ENCODE results near the gene KRT31. TPM values are rescaled to one million over a fixed set of nuclear protein-coding genes. Genes with fewer than 3 reads are reported as not detected.
"Not testable (repeated sequence)": the region's sequence is repeated elsewhere in the genome, so short reads cannot be mapped to it uniquely, and the experiment has no call there.

The KRT31 gene
- polyA plus RNA-seq, 10 donors = 3.3 to 6.5 (median 4.7) TPM

DNA sequence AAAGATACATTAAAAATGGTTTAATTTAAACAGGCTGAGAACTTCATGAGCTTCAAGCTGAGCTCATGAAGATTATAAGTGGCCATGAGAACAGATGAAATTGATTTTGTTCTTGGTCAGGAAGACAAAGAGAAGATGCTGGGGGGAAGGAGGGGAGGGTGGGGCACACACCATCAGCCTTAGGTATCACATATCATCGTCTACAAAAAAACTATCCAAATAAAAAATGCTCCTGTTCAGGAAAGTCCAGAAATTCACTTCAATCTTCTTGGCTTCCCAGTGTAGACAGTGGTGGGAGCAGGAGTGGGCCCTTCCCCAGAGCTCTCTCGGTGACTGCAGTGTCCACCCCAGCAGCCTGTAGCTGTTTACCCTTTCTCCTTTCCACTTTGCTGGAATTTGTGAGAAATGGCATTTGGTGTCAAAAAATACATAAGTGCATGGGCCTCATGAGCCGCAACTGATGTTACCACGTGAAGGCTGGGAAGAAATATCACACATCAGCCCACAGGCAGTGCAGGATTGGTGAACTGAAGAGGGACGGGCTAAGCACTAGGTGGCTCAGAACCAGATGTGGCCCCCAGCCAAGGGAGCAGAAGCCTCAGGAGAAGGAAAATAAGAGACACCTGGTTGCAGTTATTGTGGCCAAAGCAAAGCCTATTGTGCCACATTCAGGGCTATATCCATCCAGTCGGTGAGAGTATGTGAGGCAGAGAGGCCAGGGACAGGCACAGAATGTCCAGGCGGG lies 20.9 kb upstream of the KRT31 start:
- no peak for DNase-seq

DNA sequence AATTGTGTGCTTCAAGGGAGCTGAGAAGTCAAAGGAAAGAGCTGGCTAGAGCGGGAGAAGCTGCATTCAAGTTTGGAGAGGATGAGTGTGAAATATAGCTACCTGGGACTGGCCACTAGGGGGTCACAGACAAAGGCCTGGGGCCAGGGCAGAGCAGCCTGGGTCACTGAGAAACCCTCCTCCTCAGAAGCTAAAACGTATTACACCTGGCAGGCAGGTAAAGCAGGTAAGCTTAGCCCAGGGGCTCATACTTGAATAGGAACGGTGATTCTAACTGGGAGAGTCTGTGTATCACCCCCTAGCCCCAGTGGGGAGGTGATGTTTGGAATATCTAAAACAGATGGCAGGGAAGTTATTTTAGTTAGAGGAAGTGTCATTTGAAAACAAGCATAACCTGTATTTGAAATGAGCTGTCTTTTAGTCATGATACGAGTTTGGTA lies 20.2 kb upstream of the KRT31 start:
- no peak for DNase-seq

DNA sequence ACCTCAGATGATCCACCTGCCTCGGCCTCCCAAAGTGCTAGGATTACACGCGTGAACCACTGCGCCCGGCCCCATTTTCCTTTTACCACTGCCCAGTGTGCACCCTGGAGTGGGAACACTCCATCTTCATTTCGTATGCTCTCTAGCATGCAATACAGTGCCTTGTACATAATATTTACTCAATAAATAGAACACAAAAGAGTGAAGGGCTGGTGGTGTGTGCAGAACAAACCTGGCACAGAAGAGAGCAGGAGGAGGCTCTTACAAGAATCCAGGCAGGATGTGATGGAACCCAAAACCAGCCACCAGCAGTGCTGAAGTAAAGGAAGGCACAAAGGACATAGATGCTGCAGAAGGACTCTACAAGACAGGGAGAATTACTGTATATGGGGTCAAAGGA lies 19.7 kb upstream of the KRT31 start:
- DNase-seq = no peak

DNA sequence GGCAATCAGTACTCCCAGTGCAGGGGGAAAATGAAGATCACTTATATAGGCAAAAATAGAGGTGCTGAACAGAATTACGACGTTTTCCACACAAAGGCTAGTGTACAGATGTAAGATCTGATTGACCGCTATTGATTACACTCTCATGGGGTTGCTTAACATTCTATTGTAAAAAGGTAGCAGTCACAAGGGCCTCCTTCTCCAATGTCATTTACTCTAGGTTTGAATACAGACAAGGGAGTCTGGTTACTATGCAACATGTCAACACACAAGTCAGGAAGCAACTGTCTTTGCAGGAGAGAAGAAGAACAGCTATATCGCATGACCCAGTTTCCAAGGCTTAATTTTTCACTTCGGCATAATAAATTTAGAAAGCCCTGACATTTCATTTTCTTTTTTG lies 19.1 kb upstream of the KRT31 start:
- peak in 1 of 3 donors; percentile 15 for DNase-seq

DNA sequence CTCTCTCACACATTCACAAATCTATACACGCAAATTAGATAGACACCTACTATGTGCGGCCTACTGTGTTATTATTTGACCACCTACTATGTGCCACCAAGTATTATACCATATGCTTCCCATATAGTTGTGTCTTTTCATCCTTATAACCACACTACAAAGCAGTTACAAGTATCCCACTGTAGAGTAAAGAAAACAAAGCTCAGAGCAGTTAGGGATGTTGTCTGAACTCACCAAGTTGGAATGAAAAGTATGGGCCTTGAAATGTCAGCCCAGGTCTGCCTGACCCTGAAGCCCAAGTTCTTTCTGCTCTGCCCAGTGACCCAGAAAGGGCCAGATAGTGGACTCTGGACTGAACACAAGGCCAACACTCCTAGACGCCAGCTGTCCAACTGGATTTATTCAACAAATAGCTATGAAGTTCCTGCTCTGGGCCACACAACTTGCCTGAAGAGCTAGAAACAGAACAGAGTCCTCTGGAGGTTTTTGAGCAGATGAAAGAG lies 18.5 kb upstream of the KRT31 start:
- no peak for DNase-seq

DNA sequence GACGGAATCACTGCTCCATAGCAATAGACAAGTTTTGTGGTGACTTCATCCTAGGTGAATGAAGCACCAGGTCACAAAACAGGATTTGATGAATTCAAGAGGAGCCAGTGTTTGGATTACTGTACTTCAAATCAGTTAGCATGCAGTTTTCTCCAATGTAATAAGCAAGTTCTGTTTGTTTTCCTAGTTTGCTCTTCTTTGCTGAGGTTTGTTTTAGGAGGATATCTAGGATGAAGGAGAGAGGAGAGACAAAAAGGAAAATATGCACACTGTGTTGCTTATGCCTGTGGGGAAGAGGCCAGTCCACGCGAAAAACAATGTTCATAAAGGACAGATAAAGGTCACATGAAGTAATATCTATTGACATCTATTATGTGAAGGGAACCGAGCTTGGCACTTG lies 18.0 kb upstream of the KRT31 start:
- no peak for DNase-seq

DNA sequence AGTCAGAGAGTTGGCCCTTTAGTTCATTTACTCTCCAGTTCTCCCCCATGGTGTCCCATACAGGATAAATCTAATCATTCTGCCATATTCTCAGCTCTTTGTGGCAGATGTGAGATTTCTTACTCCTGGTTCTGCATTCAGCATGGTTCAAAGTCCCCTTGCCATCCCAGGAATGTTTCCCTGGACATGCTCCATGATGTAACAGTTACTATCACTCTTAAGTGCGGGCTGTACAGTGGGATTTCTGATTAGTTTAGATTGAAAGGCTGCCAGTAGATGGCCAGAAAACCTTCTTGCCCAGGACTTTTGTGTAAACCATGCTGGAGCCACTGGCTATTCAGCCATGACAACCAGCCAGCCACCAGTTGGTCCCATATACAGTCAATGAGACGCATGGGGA lies 16.6 kb upstream of the KRT31 start:
- no peak for DNase-seq

DNA sequence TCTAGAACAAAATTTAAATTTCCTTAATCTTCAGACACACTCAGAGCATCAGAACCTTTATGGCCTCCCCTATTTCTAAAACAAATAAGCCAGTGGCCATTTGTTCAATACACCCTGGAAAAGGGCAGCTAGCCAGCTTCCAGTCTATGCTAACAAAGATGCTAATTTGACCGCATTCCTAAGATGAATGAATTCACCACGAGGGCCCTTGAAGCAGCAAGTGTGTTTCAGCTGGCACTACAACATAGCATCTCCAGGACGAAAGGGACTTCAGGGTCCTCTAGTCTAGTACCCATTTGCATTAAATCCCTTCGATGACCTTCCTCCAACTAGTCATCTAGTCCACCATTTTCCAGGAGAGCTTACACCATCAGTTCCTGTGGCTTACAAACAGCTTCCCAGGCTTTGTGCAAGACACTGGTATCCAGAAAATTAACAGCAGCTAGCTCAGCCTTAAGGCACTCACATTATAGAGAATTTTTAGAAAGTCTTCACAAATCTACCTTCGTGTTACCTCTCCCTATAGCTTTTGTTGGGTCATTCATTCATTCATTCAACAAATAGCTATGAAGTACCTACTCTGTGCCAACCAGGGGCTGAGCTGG lies 16.0 kb upstream of the KRT31 start:
- no peak for DNase-seq

DNA sequence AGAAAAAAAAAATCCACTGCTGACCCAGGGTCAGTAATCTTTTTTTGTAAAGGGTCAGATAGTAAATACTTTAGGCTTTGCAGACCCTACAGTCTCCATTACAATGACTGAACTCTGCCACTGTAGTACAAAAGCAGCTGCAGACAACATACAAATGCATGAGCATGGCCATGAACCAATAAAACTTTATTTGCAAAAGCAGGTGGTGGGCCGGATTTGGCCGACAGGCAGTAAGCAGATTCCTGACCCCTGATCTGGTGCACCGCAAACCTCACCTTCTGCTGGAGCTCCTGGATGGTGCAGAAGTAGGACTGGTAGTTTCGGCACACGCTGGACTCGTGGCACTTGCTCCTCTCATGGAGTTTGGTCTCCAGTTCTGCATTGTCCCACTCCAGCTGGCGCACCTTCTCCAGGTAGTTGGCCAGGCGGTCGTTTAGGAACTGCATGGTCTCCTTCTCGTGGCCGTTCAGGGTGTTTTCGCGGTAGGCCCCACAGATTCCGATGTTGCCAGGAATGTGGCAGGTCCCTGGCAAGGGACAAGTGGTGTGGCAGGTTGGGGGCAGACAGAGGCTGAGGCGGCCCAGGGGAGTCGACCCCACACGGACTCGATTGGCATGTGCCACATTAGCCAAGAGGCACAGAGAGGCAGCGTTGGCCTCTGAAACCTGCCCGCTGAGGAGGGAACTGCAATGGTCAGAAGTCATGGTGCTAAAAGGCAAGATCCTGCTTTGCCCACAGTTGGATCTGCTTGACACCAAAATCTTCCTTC lies 13.8 kb upstream of the KRT31 start:
- DNase-seq = no peak

DNA sequence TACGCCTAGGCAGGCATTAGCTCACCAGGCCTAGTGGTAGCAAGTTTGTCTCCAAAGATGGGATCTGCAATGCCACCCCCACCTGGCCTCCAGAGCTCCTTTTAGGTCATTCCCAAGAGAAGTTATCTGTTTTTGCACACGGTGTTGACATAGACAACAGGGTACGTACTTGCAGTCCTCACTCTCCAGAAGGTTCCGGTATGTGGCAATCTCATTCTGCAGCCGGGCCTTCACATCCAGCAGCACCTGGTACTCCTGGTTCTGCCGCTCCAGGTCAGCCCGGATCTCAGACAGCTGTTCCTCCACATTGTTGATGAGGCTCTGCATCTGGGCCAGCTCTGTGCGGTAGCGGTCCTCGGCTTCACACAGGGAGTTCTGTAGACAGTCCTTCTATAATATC lies 9.8 kb upstream of the KRT31 start:
- no peak for DNase-seq

DNA sequence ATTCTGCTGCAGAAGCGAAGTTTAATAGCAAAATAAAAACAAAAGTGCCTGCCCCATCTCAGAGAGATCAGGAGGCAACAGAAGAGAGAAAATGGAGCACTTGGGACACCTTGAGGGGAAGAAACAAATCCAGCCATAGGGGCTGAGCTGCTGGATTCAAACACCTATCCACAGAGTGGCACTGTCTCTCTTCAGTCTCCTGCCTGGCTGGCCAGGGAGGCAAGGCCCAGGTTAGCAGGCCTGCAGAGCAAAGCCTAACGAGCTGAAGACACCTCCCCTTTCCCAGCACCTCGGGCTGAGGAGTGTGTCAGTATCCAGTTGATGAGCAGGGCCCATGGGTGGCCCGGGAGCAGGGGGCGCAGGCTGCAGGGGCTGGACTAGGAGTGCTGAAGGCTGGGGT lies 8.8 kb upstream of the KRT31 start:
- no peak for DNase-seq

DNA sequence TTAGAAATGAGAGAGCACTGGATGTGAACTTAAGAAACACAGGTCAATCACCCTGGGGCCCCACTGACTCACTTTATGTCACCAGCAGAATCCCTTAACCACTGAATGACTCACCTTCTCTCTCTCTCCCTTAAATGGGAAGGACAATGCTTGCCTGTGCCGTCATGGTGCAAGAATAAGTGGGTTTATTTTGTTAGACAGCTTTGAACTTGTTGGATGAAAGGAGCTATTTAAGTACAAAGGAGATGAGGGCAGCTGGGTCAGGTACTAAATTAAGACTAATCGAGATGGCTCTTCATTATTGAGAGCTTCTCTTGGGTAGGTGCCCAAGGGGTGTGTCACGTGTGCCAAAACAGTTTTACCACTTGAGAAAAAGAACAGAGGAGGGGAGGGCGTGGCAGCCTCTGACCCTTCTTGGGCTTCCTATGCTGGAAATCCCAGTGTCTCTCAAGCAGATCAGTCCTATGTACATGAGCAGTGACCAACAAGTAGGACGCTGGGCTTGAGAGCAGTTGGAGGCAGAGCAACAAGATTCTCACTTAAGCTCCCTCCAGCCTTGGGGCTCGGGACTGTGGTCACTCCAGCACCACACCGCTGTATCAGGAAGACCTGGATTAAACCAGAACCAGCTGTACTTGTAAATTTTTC lies 6.7 kb upstream of the KRT31 start:
- DNase-seq = peak in 1 of 3 donors; percentile 91

DNA sequence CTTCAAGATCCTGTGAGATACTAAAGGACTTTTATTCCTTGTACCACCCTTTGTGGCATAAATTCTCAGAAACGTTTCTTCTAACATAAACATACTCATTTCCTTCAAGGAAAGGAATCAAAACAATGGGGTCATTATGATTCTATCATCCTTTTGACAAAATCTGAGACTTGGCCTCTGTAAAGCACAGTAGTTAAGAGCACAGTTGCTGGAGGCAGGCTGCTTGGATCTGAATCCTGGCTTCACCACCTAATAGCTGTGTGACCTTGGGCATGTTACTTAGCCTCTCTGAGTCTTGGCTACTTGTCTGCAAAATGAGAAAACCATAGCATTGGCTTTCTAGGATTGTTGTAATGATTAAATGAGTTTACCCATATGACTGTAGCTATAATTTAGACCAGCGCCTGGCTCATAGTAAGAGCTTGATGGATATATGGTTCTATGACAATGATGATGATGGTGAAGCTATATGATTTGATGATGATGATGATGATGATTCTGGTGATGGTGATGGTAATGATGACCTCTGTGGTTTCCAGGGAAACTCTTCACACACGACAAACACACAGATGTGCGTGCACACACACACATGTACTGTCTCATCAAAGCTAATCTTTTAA lies 6.1 kb upstream of the KRT31 start:
- no peak for DNase-seq

DNA sequence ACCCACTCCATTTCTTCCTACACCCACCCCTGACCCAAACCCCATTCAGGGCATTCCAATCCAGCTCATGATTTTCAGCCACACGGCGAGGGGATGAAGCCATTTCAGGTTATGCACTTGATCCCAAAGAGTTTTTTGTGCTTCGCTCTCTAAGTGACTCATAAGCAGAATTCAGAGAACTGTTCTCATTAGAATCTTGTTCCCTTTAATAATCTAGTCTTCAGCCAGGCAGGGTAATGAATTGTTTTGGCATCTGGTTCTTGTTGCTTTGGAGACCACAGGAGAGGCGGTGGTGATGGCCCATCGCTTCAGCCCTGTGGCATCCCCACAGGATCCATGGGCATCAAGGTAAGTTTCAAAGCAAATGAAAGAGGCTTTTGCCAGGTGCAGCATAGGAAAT lies 4.8 kb upstream of the KRT31 start:
- DNase-seq = no peak

DNA sequence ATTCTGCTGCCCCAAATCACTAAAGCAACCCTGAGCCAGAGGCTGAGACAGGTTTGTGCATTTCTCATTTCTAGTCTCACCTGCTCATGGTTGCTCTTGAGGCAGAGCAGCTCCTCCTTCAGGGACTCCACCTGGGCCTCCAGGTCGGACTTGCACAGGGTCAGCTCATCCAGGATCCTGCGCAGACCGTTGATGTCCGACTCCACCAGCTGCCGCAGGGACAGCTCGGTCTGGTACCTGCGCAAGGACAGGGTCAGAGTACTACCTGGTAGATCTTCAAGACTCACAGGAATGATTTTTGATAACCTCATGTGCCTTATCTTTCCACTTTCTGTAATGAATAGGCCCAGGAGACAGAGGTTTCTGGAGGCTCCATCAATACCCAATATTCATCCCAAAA lies 1.1 kb downstream of the KRT31 start:
- no peak for DNase-seq

DNA sequence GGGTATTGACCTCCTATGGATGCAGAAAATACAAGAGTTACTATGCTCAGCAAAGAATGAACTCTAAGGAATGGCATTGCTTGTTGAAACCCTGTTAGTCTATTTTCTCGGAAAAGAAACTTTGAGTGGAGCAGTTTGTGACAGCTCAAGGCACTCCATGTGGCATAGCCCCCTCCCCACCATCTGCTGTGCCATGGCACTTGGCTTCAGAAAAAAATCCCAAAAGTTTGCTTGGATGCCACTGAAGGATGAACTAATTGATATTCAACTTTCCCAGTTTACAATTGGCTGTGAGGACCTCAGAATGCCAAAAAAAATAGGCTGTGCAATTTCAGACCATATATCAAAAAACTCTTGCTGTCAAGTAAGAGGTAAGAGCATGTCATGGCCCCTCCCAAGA lies 1.8 kb downstream of the KRT31 start:
- DNase-seq = no peak

DNA sequence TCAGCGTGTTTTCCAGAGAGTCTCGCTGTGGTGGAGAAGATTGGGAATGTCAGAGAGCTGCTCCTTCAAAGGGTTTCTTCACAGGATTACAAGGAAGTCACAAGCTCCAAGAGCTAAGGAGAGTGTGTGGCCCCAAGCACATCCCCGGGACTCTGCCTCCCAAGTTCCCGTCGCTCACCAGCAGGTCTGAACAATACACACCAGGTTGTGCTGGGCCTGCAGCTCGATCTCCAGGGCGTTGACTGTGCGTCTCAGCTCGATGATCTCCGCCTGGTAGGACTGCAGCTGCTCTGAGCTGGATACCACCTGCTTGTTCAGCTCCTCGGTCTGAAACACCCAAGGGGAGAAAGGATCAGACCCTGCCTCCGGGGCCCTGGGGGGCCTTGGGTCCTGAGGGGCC lies 2.4 kb downstream of the KRT31 start:
- DNase-seq = not testable (repeated sequence)

DNA sequence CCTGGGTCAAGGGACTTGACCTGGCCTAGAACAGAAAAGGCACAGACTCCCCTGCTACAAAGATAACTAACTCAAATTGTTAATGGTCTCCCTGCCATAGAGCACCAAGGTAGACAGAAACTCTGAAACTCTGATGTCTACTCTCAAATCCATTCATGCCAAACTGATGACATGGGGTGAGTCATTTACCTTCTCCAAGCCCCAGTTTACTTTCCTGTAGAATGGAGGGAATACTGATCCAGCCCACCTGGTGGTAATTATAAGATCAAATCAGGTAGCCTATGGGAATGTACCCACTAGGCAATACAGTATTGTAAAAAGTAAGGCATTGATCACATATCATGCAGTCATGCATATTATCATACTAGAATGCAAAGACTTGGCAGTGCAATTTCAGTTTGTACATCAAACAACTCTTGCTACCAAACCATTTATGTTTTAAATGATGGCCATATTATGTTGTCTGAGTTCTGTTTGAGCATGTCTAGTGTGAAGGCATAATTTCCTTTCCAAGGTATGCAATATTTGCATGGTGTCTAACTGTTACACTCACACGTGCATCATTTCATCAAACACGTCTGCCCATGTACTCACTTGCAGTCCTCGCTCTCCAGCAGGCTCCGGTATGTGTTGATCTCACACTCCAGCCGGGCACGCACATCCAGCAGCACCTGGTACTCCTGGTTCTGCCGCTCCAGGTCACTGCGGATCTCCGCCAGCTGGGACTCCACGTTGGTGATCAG lies 3.0 kb downstream of the KRT31 start:
- no peak for DNase-seq

DNA sequence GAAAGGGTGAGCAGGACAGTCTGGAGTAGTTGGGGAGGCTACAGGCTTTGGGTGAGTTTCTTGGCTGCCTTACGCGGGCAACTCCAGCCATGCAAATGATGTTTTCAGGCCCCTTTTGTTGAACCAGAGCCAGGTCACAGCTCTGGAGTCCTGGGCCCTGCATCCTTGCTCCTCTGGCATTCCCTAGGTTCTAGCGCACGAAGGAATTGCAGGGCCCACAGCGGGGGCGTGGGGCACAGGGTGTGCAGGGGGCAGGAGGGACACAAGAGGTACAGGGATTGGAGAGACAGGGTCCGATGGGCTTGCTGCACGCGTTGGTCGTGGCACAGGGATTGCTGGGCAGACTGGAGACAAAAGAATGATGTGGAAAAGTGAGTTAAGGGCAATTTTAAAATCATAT lies 3.6 kb downstream of the KRT31 start:
- no peak for DNase-seq

DNA sequence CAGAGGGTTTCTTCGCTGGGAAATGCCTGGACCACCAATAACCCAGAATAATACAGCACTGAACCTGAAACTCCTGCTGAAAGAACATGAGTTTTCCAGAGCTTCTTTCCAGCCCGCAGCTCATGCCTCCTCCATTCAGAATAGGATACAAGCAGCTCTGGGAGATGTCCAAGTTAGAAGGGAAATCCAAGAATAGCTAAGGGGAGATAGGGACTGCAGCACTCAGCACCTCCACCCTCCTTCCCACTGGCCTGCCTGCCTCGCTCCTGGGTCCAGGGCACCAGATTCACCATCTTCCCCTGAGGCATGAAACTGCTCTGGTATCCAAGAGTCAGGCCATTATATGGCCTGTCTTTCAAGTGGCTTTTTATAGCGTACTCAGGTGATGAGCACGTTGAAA lies 4.1 kb downstream of the KRT31 start:
- DNase-seq = peak in 1 of 3 donors; percentile 20

DNA sequence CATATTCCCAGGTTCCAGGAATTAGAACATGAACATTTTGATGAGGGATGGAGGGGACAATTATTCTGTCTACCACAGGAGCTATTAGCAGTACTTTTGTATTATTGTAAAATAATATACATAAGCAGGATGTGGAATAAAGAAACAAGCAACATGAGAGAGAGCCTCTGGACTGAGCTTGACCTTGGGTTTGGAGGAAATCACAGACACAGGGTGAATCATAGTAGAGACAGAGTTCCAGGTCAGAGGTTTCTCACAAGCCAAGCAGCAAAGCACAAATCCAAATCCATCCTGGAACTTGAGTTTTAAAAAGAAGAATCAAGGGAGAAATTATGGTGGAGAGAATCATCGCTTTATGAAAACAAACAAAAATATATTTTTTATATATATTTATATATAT lies 5.1 kb downstream of the KRT31 start:
- no peak for DNase-seq

Measured in muscle of back (tissue), 11 donors.